CD14-positive monocyte (primary cell): ENCODE measurements around the gene POLH. TPM values are rescaled to one million over a fixed set of nuclear protein-coding genes. Genes with fewer than 3 reads are reported as not detected.

Source experiments
- DNase-seq, 3 donors: peaks; one replicate each; pipeline ENCODE4 v3.0.0-alpha.2; 2011 to 2022
- H2AFZ ChIP-seq: 2 replicates; pipeline ENCODE4 v1.6.0; 2012; ENCODE audit warnings: mild to moderate bottlenecking, low read depth, low read length, inconsistent platforms; ENCODE audit not compliant: insufficient read depth, poor library complexity, severe bottlenecking
- H3K27ac ChIP-seq, 2 donors: 1 replicate in 1 of 2; 2 replicates in 1 of 2; pipeline ENCODE4 v1.5.1; 2012 to 2013; ENCODE audit warnings: low read length in 2 of 2, control low read depth in 1 of 2, inconsistent platforms in 1 of 2, low read depth in 1 of 2, mild to moderate bottlenecking in 1 of 2
- H3K27me3 ChIP-seq, 2 donors: one replicate each; pipeline versions ENCODE4 v1.6.0 to v1.6.1; 2011 to 2013; ENCODE audit warnings: low read length in 2 of 2; ENCODE audit not compliant: control insufficient read depth in 2 of 2, insufficient read depth in 2 of 2
- H3K36me3 ChIP-seq, 2 donors: replicated peaks in 1 of 2; 1 replicate in 1 of 2; 2 replicates in 1 of 2; pipeline versions ENCODE4 v1.5.1 to v1.6.1; 2012 to 2013; ENCODE audit warnings: low read length in 2 of 2, control low read depth in 1 of 2, inconsistent platforms in 1 of 2, mild to moderate bottlenecking in 1 of 2; ENCODE audit not compliant: insufficient read depth in 2 of 2, control insufficient read depth in 1 of 2
- H3K4me1 ChIP-seq, 2 donors: 1 replicate in 1 of 2; 2 replicates in 1 of 2; pipeline versions ENCODE4 v1.5.1 to v1.6.1; 2012 to 2013; ENCODE audit warnings: low read length in 2 of 2, control low read depth in 1 of 2, inconsistent platforms in 1 of 2, mild to moderate bottlenecking in 1 of 2, moderate library complexity in 1 of 2; ENCODE audit not compliant: insufficient read depth in 2 of 2, control insufficient read depth in 1 of 2
- H3K4me2 ChIP-seq: replicated peaks from 2 replicates; pipeline ENCODE3; 2012; ENCODE audit warnings: low read length, moderate library complexity, mild to moderate bottlenecking; ENCODE audit not compliant: poor library complexity, severe bottlenecking; ENCODE audit errors: extremely low read depth
- H3K4me3 ChIP-seq, 3 experiments: fragments of 200-600 bp in 1 of 3; sonication (generic) in 1 of 3; replicated peaks in 1 of 3; 1 replicate in 2 of 3; 2 replicates in 1 of 3; pipeline ENCODE4 v1.5.1; 2011 to 2013; ENCODE audit warnings: low read length in 3 of 3, mild to moderate bottlenecking in 3 of 3, control low read depth in 2 of 3, low read depth in 2 of 3, inconsistent platforms in 1 of 3, moderate library complexity in 1 of 3
- H3K79me2 ChIP-seq: 2 replicates; pipeline ENCODE4 v1.6.0; 2012; ENCODE audit warnings: mild to moderate bottlenecking, control low read depth, inconsistent platforms, low read length, moderate library complexity; ENCODE audit not compliant: insufficient read depth
- H3K9ac ChIP-seq: 2 replicates; pipeline ENCODE4 v1.6.0; 2017; ENCODE audit warnings: low read length, mild to moderate bottlenecking; ENCODE audit not compliant: insufficient read depth, poor library complexity, severe bottlenecking
- H3K9me3 ChIP-seq, 2 donors: replicated peaks in 1 of 2; 1 replicate in 1 of 2; 2 replicates in 1 of 2; pipeline versions ENCODE4 v1.5.1 to v1.6.1; 2012 to 2013; ENCODE audit warnings: low read length in 2 of 2, control low read depth in 1 of 2; ENCODE audit not compliant: control insufficient read depth in 1 of 2, insufficient read depth in 1 of 2
- H4K20me1 ChIP-seq: 2 replicates; pipeline ENCODE4 v1.6.0; 2012; ENCODE audit warnings: mild to moderate bottlenecking, low read length, control low read depth, moderate library complexity; ENCODE audit not compliant: insufficient read depth
- H3K27ac Mint-ChIP-seq, 7 donors: one replicate each; pipeline ENCODE4 v1.8.0; 2020; ENCODE audit warnings: mild to moderate bottlenecking in 7 of 7, mixed read lengths in 7 of 7, moderate library complexity in 6 of 7, inconsistent platforms in 2 of 7
- H3K27me3 Mint-ChIP-seq, 3 donors: one replicate each; pipeline ENCODE4 v1.8.0; 2021 to 2022; ENCODE audit warnings: low read depth in 3 of 3, mild to moderate bottlenecking in 3 of 3, mixed read lengths in 3 of 3, moderate library complexity in 3 of 3, inconsistent platforms in 1 of 3
- H3K36me3 Mint-ChIP-seq, 2 donors: one replicate each; pipeline ENCODE4 v1.8.0; 2020; ENCODE audit warnings: mixed read lengths in 2 of 2, inconsistent platforms in 1 of 2, mild to moderate bottlenecking in 1 of 2
- H3K4me1 Mint-ChIP-seq: one replicate; pipeline ENCODE4 v1.8.0; 2020; ENCODE audit warnings: mild to moderate bottlenecking, mixed read lengths
- H3K4me3 Mint-ChIP-seq, 2 donors: one replicate each; pipeline ENCODE4 v1.8.0; 2020; ENCODE audit warnings: mild to moderate bottlenecking in 2 of 2, mixed read lengths in 2 of 2, moderate library complexity in 1 of 2
- H3K9me3 Mint-ChIP-seq, 7 donors: one replicate each; pipeline ENCODE4 v1.8.0; 2020 to 2022; ENCODE audit warnings: mixed read lengths in 7 of 7, mild to moderate bottlenecking in 6 of 7, moderate library complexity in 6 of 7, inconsistent platforms in 2 of 7
- CTCF ChIP-seq: fragments of 200-600 bp; IDR thresholded peaks from one replicate; pipeline ENCODE4 v1.8.0; 2022; ENCODE audit warnings: antibody characterized with exemption, mild to moderate bottlenecking
- WGBS: methylation state at CpG from one replicate; pipeline ENCODE4 v1.1.5; 2013; ENCODE audit warnings: missing lambda C conversion rate; ENCODE audit not compliant: insufficient coverage; 5-methylcytosine and 5-hydroxymethylcytosine counted together
- intact Hi-C, 2 donors: fragments of 100-400 bp; cut with micrococcal nuclease; formaldehyde crosslinking; loops; one replicate each; pipeline versions ENCODE4 v1.15.0 to v1.15.1; 2023
- polyA plus RNA-seq, 3 donors: library from polyadenylated mRNA; depleted of rRNA in 1 of 3; unstranded in 2 of 3; stranded (reverse) in 1 of 3; fragments of 300-500 nt in 2 of 3; fragments of >200 nt in 1 of 3; fragmentation: Illumina TruSeq in 2 of 3; gene quantifications; 1 replicate in 2 of 3; 2 replicates in 1 of 3; pipeline ENCODE4 v1.2.3, GENCODE V29; 2012 to 2021

The POLH gene
- polyA plus RNA-seq, 3 donors: 2.0 to 2.6 (median 2.1) TPM

DNA sequence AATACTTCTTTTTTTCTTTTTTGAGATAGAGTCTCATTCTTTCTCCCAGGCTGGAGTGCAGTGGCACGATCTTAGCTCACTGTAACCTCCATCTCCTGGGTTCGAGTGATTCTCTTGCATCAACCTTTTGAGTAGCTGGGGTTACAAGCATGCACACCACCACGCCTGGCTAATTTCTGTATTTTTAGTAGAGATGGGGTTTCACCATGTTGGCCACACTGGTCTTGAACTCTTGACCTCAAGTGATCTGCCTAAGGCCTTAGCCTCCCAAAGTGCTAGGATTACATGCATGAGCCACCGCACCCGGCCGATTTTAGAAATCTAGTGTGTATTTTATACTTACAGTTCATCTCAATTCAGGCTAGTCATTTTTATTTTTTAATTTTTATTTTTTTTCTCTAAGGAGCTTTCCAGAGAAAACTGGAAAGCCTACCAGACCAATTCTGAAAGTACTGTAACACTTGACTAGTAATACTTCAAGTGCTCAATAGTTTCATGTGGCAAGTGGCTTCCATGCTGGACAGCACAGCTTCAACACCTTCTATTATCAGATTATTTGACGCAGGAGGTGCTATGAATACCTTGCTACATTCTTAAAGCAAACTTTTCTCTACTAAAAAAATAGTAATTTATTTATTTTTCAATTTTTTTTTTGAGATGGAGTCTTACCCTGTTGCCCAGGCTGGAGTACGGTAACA is 34.1 kb upstream of the POLH start:
- H4K20me1 ChIP-seq: no peaks in the 10 kb centered on the region
- Mint-ChIP-seq H3K4me3 (no peak overlapping the region), H3K27ac (peak overlapping the region in 1 of 7 donors; percentile 10), H3K9me3 (no peaks in the 10 kb centered on the region), H3K36me3 (peaks cover 58 to 78% of the 10 kb centered on the region in 2 donors), H3K27me3 (no peaks in the 10 kb centered on the region), H3K4me1 (no peaks in the 10 kb centered on the region)
- TF ChIP-seq CTCF: no peak
- no peak overlapping the region for H3K4me3 ChIP-seq
- no peak overlapping the region for H2AFZ ChIP-seq
- H3K27ac ChIP-seq: no peak overlapping the region
- intact Hi-C loops: no loop called here
- H3K9ac ChIP-seq: no peak overlapping the region
- H3K27me3 ChIP-seq: no peaks in the 10 kb centered on the region
- no CpG with 5 or more reads among the region's 8 CpGs for WGBS
- peaks cover 67 to 87% of the 10 kb centered on the region in 2 donors for H3K36me3 ChIP-seq
- no peak for DNase-seq
- no peaks in the 10 kb centered on the region for H3K79me2 ChIP-seq
- H3K9me3 ChIP-seq: no peaks in the 10 kb centered on the region
- H3K4me2 ChIP-seq: no peak overlapping the region
- H3K4me1 ChIP-seq: no peaks in the 10 kb centered on the region

GRCh38 chr6:43544461-43544860 is 31.5 kb upstream of the POLH start:
- no CpG with 5 or more reads among the region's 4 CpGs for WGBS
- Histone ChIP-seq H3K4me1 (no peaks in the 10 kb centered on the region), H3K4me3 (no peak overlapping the region), H3K9ac (no peak overlapping the region), H3K79me2 (no peaks in the 10 kb centered on the region), H3K36me3 (peaks cover 84 to 89% of the 10 kb centered on the region in 2 donors), H3K4me2 (no peak overlapping the region), H2AFZ (no peak overlapping the region), H3K9me3 (no peaks in the 10 kb centered on the region), H3K27me3 (no peaks in the 10 kb centered on the region), H3K27ac (no peak overlapping the region), H4K20me1 (no peaks in the 10 kb centered on the region)
- Mint-ChIP-seq H3K9me3 (no peaks in the 10 kb centered on the region), H3K36me3 (peaks cover 65 to 78% of the 10 kb centered on the region in 2 donors), H3K27me3 (no peaks in the 10 kb centered on the region), H3K4me3 (no peak overlapping the region), H3K27ac (no peak overlapping the region), H3K4me1 (no peaks in the 10 kb centered on the region)
- DNase-seq: no peak
- no peak for TF ChIP-seq CTCF
- intact Hi-C loops: no loop called here
